ENCODE results near the gene SPATA33. TPM values are rescaled to one million over a fixed set of nuclear protein-coding genes. Genes with fewer than 3 reads are reported as not detected.
A peak's percentile ranks its signal among the peaks of the same experiment; 100 is the strongest.

The SPATA33 gene
- total RNA-seq, 1 experiment from 2014 or later = 12.0 TPM

DNA sequence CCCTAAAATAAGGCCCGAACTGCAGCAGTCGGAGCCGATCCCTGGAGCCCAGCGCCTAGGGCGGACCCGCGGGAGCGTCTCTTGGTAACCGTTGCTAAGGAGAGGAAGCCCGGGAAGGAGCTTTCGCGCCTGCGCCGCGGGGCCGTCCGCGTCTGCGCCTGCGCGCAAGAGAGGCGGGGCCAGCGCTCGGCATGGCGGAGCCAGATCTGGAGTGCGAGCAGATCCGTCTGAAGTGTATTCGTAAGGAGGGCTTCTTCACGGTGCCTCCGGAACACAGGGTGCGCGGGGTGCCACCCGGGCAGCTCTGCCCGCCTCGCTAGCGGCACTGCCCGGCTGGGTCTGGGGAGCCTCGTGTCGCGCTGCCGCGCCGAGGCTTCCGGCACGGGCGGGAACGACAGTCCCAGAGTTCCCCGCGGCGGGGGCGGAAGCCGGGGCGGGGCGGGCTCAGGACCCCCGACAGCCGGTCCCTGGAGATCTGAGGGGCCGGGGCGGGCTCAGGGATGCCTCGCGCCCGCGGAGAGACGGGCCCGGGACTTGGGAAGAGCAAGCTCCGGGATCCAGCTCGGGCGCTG lies 29.0 kb downstream of the SPATA33 start, which contains the start of gene CDK10 (continued):
- TF ChIP-seq, protein P1, sequence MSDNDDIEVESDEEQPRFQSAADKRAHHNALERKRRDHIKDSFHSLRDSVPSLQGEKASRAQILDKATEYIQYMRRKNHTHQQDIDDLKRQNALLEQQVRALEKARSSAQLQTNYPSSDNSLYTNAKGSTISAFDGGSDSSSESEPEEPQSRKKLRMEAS (CRISPR knock-in tag; IDR thresholded peaks at IDR 0.05) = peak; percentile 90
- TF ChIP-seq, protein P2, sequence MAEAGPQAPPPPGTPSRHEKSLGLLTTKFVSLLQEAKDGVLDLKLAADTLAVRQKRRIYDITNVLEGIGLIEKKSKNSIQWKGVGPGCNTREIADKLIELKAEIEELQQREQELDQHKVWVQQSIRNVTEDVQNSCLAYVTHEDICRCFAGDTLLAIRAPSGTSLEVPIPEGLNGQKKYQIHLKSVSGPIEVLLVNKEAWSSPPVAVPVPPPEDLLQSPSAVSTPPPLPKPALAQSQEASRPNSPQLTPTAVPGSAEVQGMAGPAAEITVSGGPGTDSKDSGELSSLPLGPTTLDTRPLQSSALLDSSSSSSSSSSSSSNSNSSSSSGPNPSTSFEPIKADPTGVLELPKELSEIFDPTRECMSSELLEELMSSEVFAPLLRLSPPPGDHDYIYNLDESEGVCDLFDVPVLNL (CRISPR knock-in tag; IDR thresholded peaks at IDR 0.05; ENCODE audit: borderline replicate concordance, low read depth) = no peak
- TF ChIP-seq, protein P3, sequence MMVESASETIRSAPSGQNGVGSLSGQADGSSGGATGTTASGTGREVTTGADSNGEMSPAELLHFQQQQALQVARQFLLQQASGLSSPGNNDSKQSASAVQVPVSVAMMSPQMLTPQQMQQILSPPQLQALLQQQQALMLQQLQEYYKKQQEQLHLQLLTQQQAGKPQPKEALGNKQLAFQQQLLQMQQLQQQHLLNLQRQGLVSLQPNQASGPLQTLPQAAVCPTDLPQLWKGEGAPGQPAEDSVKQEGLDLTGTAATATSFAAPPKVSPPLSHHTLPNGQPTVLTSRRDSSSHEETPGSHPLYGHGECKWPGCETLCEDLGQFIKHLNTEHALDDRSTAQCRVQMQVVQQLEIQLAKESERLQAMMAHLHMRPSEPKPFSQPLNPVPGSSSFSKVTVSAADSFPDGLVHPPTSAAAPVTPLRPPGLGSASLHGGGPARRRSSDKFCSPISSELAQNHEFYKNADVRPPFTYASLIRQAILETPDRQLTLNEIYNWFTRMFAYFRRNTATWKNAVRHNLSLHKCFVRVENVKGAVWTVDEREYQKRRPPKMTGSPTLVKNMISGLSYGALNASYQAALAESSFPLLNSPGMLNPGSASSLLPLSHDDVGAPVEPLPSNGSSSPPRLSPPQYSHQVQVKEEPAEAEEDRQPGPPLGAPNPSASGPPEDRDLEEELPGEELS (CRISPR knock-in tag; IDR thresholded peaks at IDR 0.05) = 0 out of 2 replicates have a peak, but pooled peaks have one; percentile 26
- no peak; the same call in 1 of the 2 replicates for TF ChIP-seq GABPB1 (CRISPR knock-in tag; IDR thresholded peaks at IDR 0.05)
- TF ChIP-seq MLX (CRISPR knock-in tag; IDR thresholded peaks at IDR 0.05) = no peak
- TF ChIP-seq, protein P4, sequence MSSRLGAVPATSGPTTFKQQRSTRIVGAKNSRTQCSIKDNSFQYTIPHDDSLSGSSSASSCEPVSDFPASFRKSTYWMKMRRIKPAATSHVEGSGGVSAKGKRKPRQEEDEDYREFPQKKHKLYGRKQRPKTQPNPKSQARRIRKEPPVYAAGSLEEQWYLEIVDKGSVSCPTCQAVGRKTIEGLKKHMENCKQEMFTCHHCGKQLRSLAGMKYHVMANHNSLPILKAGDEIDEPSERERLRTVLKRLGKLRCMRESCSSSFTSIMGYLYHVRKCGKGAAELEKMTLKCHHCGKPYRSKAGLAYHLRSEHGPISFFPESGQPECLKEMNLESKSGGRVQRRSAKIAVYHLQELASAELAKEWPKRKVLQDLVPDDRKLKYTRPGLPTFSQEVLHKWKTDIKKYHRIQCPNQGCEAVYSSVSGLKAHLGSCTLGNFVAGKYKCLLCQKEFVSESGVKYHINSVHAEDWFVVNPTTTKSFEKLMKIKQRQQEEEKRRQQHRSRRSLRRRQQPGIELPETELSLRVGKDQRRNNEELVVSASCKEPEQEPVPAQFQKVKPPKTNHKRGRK (CRISPR knock-in tag; IDR thresholded peaks at IDR 0.05; ENCODE audit: borderline replicate concordance) = no peak
- no peak for TF ChIP-seq ZSCAN18 (CRISPR knock-in tag; IDR thresholded peaks at IDR 0.05)
- TF ChIP-seq ZNF423 (CRISPR knock-in tag; IDR thresholded peaks at IDR 0.05) = no peak

GRCh38 chr16:89687092-89687940 lies 29.7 kb downstream of the SPATA33 start:
- POLR2A ChIA-PET = interaction anchor here (0.9 to 1.5 kb wide), 4 partner anchors 8 to 13 kb away, joined by 3 to 11 read pairs (median 5); no protein-coding TSS in a partner anchor
- TF ChIP-seq KAT7 (CRISPR knock-in tag; IDR thresholded peaks at IDR 0.05; ENCODE audit: borderline replicate concordance) (peak; percentile 36; the same call in 1 of the 2 replicates), GABPB1 (CRISPR knock-in tag; IDR thresholded peaks at IDR 0.05) (peak; percentile 86), CBFB (CRISPR knock-in tag; IDR thresholded peaks at IDR 0.05; ENCODE audit: low read depth) (no peak), TCF7 (CRISPR knock-in tag; IDR thresholded peaks at IDR 0.05; ENCODE audit: low read depth) (0 out of 2 replicates have a peak, but pooled peaks have one; percentile 3)
- TF ChIP-seq, protein P1 (CRISPR knock-in tag; IDR thresholded peaks at IDR 0.05) = no peak
- TF ChIP-seq, protein P5, sequence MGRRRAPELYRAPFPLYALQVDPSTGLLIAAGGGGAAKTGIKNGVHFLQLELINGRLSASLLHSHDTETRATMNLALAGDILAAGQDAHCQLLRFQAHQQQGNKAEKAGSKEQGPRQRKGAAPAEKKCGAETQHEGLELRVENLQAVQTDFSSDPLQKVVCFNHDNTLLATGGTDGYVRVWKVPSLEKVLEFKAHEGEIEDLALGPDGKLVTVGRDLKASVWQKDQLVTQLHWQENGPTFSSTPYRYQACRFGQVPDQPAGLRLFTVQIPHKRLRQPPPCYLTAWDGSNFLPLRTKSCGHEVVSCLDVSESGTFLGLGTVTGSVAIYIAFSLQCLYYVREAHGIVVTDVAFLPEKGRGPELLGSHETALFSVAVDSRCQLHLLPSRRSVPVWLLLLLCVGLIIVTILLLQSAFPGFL (CRISPR knock-in tag; IDR thresholded peaks at IDR 0.05; ENCODE audit: borderline replicate concordance) = peak; percentile 20; the same call in 1 of the 2 replicates
- Mint-ChIP-seq H3K36me3 (peaks cover 58% of the 10 kb centered on the region), H3K4me3 (peak overlapping the region; percentile 85), H3K9me3 (peaks cover 31% of the 10 kb centered on the region), H3K27ac (peak overlapping the region; percentile 87; the same call in 1 of the 2 replicates), H3K4me1 (peaks cover 7% of the 10 kb centered on the region), H3K27me3 (ENCODE audit: low read depth) (peaks cover 3% of the 10 kb centered on the region; the same call in 1 of the 2 replicates)
- DNase-seq (ENCODE audit: low spot score) (no peak), ATAC-seq (peak; percentile 56)
- CTCF ChIA-PET = interaction anchor here (1.0 to 1.8 kb wide), 5 partner anchors 13 to 130 kb away, joined by 3 to 19 read pairs (median 6); partner anchors contain the start of gene SPATA2L

All from WTC11 (cell line).